Measurements from ENCODE around the gene EPAS1. TPM values are rescaled to one million over a fixed set of nuclear protein-coding genes. Genes with fewer than 3 reads are reported as not detected.

Gene EPAS1
- 48.5 and 49.8 TPM in 2 replicates for total RNA-seq
- 58.8 TPM for polyA plus RNA-seq (2012)

GRCh38 chr2:46296840-46297545 is at the start of gene EPAS1:
TSS of gene EPAS1 (plus strand) at chr2:46297407. CDS start at chr2:46297912, 505 bp downstream.
- DNase-seq (ENCODE audit: low read depth) = peak; percentile 86

GRCh38 chr2:46248171-46248570 is 49.0 kb upstream of the EPAS1 start:
- DNase-seq (ENCODE audit: low read depth) = no peak

GRCh38 chr2:46249654-46250053 is 47.6 kb upstream of the EPAS1 start:
- DNase-seq (ENCODE audit: low read depth) = no peak

GRCh38 chr2:46252891-46253659 is 44.1 kb upstream of the EPAS1 start:
- DNase-seq (ENCODE audit: low read depth) = peak; percentile 22

- DNase-seq (ENCODE audit: low read depth) = no peak
Observed at GRCh38 chr2:46254474-46254873, 42.7 kb upstream of the EPAS1 start.

GRCh38 chr2:46256563-46257142 is 40.6 kb upstream of the EPAS1 start:
- no peak for DNase-seq (ENCODE audit: low read depth)

GRCh38 chr2:46257476-46257875 is 39.7 kb upstream of the EPAS1 start:
- peak; percentile 67 for DNase-seq (ENCODE audit: low read depth)

GRCh38 chr2:46257980-46258379 is 39.2 kb upstream of the EPAS1 start:
- DNase-seq (ENCODE audit: low read depth) = no peak

GRCh38 chr2:46258937-46259776 is 38.0 kb upstream of the EPAS1 start:
- peak; percentile 68 for DNase-seq (ENCODE audit: low read depth)

- DNase-seq (ENCODE audit: low read depth) = no peak
Observed at GRCh38 chr2:46259777-46260168, 37.4 kb upstream of the EPAS1 start.

- DNase-seq (ENCODE audit: low read depth) = no peak
Observed at GRCh38 chr2:46260305-46260704, 36.9 kb upstream of the EPAS1 start.

- DNase-seq (ENCODE audit: low read depth) = peak; percentile 28
Observed at GRCh38 chr2:46262248-46262938, 34.8 kb upstream of the EPAS1 start.

- DNase-seq (ENCODE audit: low read depth) = no peak
Observed at GRCh38 chr2:46263347-46263746, 33.9 kb upstream of the EPAS1 start.

- DNase-seq (ENCODE audit: low read depth) = no peak
Observed at GRCh38 chr2:46264447-46264846, 32.8 kb upstream of the EPAS1 start.

GRCh38 chr2:46266134-46266533 is 31.1 kb upstream of the EPAS1 start:
- DNase-seq (ENCODE audit: low read depth) = no peak

- DNase-seq (ENCODE audit: low read depth) = peak; percentile 51
Observed at GRCh38 chr2:46267616-46268015, 29.6 kb upstream of the EPAS1 start.

- no peak for DNase-seq (ENCODE audit: low read depth)
Observed at GRCh38 chr2:46268196-46268595, 29.0 kb upstream of the EPAS1 start.

GRCh38 chr2:46269001-46269400 is 28.2 kb upstream of the EPAS1 start:
- DNase-seq (ENCODE audit: low read depth) = peak; percentile 73

- peak; percentile 27 for DNase-seq (ENCODE audit: low read depth)
Observed at GRCh38 chr2:46269544-46270273, 27.5 kb upstream of the EPAS1 start.

- DNase-seq (ENCODE audit: low read depth) = no peak
Observed at GRCh38 chr2:46270384-46270783, 26.8 kb upstream of the EPAS1 start.
